ENCODE results near the gene DENND1C.

- TF ChIP-seq CTCF (IDR thresholded peaks at IDR 0.05) (no peak), EZH2 (IDR thresholded peaks at IDR 0.05) (no peak)
These were observed 14.9 kb downstream of the DENND1C start for GRCh38 chr19:6466526-6467248.

Measured in neural progenitor cell (in vitro differentiated cells).